Aortic smooth muscle cell (primary cell): ENCODE measurements around the gene CCDC81. TPM values are rescaled to one million over a fixed set of nuclear protein-coding genes. Genes with fewer than 3 reads are reported as not detected.

Experiments
- total RNA-seq: library from RNA; depleted of rRNA; stranded (reverse); fragments of >200 nt; gene quantifications from 2 replicates; pipeline ENCODE4 v1.2.3, GENCODE V29; 2014

The CCDC81 gene
- 0.26 and 0.87 TPM in 2 replicates for total RNA-seq

GRCh38 chr11:86374586-86374985 lies at the start of gene CCDC81:
TSS of gene CCDC81 (plus strand) at chr11:86374887. CDS start at chr11:86375164, 277 bp downstream.

Other genes with a start within 250 kb of the CCDC81 start
- gene EED, start 130.1 kb upstream of the CCDC81 start, total RNA-seq: 15.2 and 15.3 TPM in 2 replicates
- 56.2 and 59.6 TPM in 2 replicates for gene HIKESHI, start 72.6 kb upstream of the CCDC81 start, total RNA-seq